CD4-positive, alpha-beta T cell (primary cell): ENCODE measurements around the gene REV3L. TPM values are rescaled to one million over a fixed set of nuclear protein-coding genes. Genes with fewer than 3 reads are reported as not detected.

Source experiments
- ATAC-seq: fragments of 200-7000 bp; cut with Tn5 transposase; one replicate; pipeline ENCODE4 v1.10.0; 2022; ENCODE audit warnings: mild to moderate bottlenecking; ENCODE audit not compliant: poor library complexity
- CTCF ChIA-PET: fragments of 350-600 bp; sonication (Branson Sonifier 250); formaldehyde crosslinking; loops from one replicate; lab custom pipeline; 2021; ENCODE audit warnings: antibody characterized with exemption, inconsistent platforms; lab: Charles Lee
- POLR2A ChIA-PET: fragments of 350-600 bp; sonication (Branson Sonifier 250); formaldehyde crosslinking; loops from one replicate; lab custom pipeline; 2021; ENCODE audit warnings: antibody characterized with exemption, inconsistent platforms; lab: Charles Lee
- DNase-seq, 14 experiments: peaks; one replicate each; pipeline ENCODE4 v3.0.0-alpha.2; 2013 to 2020; ENCODE audit warnings: mixed read lengths in 2 of 14
- H3K27ac ChIP-seq, 2 donors: one replicate each; pipeline versions ENCODE4 v1.5.1 to v1.7.0; 2013; ENCODE audit warnings: low read length in 2 of 2, low read depth in 1 of 2, mild to moderate bottlenecking in 1 of 2
- H3K27me3 ChIP-seq, 2 experiments: 1 replicate in 1 of 2; 2 replicates in 1 of 2; pipeline versions ENCODE4 v1.6.1 to v1.7.0; 2013; ENCODE audit warnings: low read length in 2 of 2, control low read depth in 1 of 2, mild to moderate bottlenecking in 1 of 2, moderate library complexity in 1 of 2; ENCODE audit not compliant: insufficient read depth in 2 of 2, control insufficient read depth in 1 of 2
- H3K36me3 ChIP-seq: one replicate; pipeline ENCODE4 v1.6.1; 2013; ENCODE audit warnings: low read length, control low read depth; ENCODE audit not compliant: insufficient read depth
- H3K4me1 ChIP-seq: one replicate; pipeline ENCODE4 v1.6.1; 2013; ENCODE audit warnings: low read length, control low read depth; ENCODE audit not compliant: insufficient read depth
- H3K4me3 ChIP-seq: one replicate; pipeline ENCODE4 v1.5.1; 2013; ENCODE audit warnings: mild to moderate bottlenecking, low read length, moderate library complexity
- H3K9me3 ChIP-seq, 2 experiments: 1 replicate in 1 of 2; 2 replicates in 1 of 2; pipeline versions ENCODE4 v1.6.1 to v1.7.0; 2013; ENCODE audit warnings: low read length in 2 of 2, mild to moderate bottlenecking in 2 of 2, control low read depth in 1 of 2, moderate library complexity in 1 of 2; ENCODE audit not compliant: control insufficient read depth in 1 of 2, insufficient read depth in 1 of 2
- H3K27ac Mint-ChIP-seq: one replicate; pipeline ENCODE4 v1.8.0; 2020; ENCODE audit warnings: mixed read lengths
- H3K27me3 Mint-ChIP-seq: one replicate; pipeline ENCODE4 v1.8.0; 2021; ENCODE audit warnings: mixed read lengths
- H3K36me3 Mint-ChIP-seq: one replicate; pipeline ENCODE4 v1.8.0; 2021; ENCODE audit warnings: low read depth, mixed read lengths
- H3K4me1 Mint-ChIP-seq: one replicate; pipeline ENCODE4 v1.8.0; 2021; ENCODE audit warnings: low read depth, mixed read lengths
- H3K4me3 Mint-ChIP-seq: one replicate; pipeline ENCODE4 v1.8.0; 2020; ENCODE audit warnings: mild to moderate bottlenecking, mixed read lengths
- H3K9me3 Mint-ChIP-seq: one replicate; pipeline ENCODE4 v1.8.0; 2020; ENCODE audit warnings: mixed read lengths
- intact Hi-C, 2 experiments: fragments of 100-400 bp; cut with DNase I in 1 of 2; cut with micrococcal nuclease in 1 of 2; formaldehyde crosslinking; loops; one replicate each; pipeline versions ENCODE4 v1.15.1 to v1.9.0; 2023 to 2025; cut with DNase I, micrococcal nuclease
- total RNA-seq, 174 experiments: library from RNA in 2 of 174; stranded (reverse) in 2 of 174; gene quantifications; one replicate each; pipeline ENCODE4 v1.2.3 and lab custom pipeline; 2021 to 2026
- TF ChIP-seq, protein P1 (sequence below): fragments of 200-600 bp; IDR thresholded peaks from one replicate; pipeline ENCODE4 v1.8.0; 2022; ENCODE audit warnings: antibody characterized with exemption, mild to moderate bottlenecking

Gene REV3L
- total RNA-seq, 2 experiments from 2014 or later: 17.0 to 20.6 TPM

DNA sequence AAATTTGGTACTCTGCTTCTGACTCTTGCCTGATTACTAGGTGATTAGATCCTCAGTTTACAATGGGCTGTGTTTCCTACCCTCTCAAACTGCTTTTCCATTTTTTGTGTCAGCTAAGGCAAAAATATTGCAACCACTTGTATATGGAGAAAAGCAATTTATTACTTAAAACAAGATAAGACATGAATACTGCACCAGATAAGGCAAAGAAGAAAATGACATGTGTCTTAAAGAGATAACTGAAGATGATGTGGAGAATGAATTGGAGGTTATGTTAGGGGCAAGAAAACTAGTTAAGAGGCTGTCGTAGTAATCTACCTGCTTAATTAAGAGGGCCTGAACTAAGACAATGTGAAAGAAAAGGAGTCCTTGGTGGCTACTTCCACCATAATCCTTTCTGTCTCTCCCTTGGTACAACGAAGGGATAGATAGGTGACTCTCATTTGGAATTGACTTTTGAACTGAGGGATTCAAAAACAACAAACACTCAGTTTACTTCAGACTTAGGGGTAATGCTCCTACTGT, 16.3 kb upstream of the REV3L start:
- Histone ChIP-seq H3K27me3 (no peaks in the 10 kb centered on the region), H3K4me3 (no peak overlapping the region), H3K4me1 (no peaks in the 10 kb centered on the region), H3K27ac (no peak overlapping the region), H3K36me3 (no peaks in the 10 kb centered on the region), H3K9me3 (no peaks in the 10 kb centered on the region)
- intact Hi-C loops: no loop called here
- Mint-ChIP-seq H3K4me1 (peaks cover 4% of the 10 kb centered on the region), H3K36me3 (peaks cover 17% of the 10 kb centered on the region), H3K9me3 (no peaks in the 10 kb centered on the region), H3K27me3 (no peaks in the 10 kb centered on the region), H3K4me3 (no peak overlapping the region), H3K27ac (no peak overlapping the region)
- TF ChIP-seq, protein P1, sequence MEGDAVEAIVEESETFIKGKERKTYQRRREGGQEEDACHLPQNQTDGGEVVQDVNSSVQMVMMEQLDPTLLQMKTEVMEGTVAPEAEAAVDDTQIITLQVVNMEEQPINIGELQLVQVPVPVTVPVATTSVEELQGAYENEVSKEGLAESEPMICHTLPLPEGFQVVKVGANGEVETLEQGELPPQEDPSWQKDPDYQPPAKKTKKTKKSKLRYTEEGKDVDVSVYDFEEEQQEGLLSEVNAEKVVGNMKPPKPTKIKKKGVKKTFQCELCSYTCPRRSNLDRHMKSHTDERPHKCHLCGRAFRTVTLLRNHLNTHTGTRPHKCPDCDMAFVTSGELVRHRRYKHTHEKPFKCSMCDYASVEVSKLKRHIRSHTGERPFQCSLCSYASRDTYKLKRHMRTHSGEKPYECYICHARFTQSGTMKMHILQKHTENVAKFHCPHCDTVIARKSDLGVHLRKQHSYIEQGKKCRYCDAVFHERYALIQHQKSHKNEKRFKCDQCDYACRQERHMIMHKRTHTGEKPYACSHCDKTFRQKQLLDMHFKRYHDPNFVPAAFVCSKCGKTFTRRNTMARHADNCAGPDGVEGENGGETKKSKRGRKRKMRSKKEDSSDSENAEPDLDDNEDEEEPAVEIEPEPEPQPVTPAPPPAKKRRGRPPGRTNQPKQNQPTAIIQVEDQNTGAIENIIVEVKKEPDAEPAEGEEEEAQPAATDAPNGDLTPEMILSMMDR: no peak
- POLR2A ChIA-PET: no interaction called here
- no peak for DNase-seq
- no peak for ATAC-seq
- CTCF ChIA-PET: no interaction called here

DNA sequence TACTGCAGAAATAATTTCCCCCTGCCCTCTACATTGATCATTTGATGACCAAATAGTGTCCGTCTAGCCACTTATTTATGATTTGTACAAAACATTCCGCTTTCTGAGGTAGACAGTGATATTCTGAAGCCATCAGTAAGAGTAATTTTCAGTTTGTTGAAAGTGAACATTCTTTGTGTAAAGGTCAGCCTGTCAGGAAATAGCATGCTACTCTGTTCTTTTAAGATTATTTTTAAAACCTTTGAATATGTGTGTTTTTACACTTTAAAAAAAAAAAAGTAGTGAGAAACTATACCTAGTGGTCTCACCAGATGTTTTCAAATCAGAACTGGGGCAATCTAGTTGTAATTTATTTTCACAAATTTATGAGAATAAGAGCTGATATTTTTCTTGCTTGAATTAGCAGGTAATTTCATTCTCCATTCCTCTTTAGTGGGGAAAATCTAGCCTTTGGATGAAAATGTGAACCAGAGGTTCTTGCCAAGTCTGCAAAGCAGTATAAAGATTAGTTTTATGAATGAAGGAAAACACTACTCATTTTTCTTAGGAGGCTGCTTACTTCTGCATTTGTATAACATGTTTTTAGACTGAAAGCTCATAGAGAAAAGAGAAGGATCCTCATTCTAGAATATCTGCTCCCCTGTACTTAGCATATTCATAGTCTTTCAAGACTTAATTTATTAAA, 12.1 kb upstream of the REV3L start:
- Mint-ChIP-seq H3K9me3 (no peaks in the 10 kb centered on the region), H3K27ac (no peak overlapping the region), H3K27me3 (no peaks in the 10 kb centered on the region), H3K36me3 (peaks cover 3% of the 10 kb centered on the region), H3K4me3 (no peak overlapping the region), H3K4me1 (no peaks in the 10 kb centered on the region)
- H3K27ac ChIP-seq: no peak overlapping the region
- ATAC-seq: no peak
- H3K4me1 ChIP-seq: no peaks in the 10 kb centered on the region
- intact Hi-C loops: no loop called here
- no peaks in the 10 kb centered on the region for H3K9me3 ChIP-seq
- H3K27me3 ChIP-seq: no peaks in the 10 kb centered on the region
- TF ChIP-seq, protein P1: no peak
- POLR2A ChIA-PET: interaction anchor here (0.7 kb wide), 1 partner anchor 570 kb away, joined by 4 read pairs; no protein-coding TSS in a partner anchor
- DNase-seq: no peak
- no peak overlapping the region for H3K4me3 ChIP-seq
- CTCF ChIA-PET: interaction anchor here (0.6 kb wide), 1 partner anchor 601 kb away, joined by 5 read pairs; no protein-coding TSS in a partner anchor
- no peaks in the 10 kb centered on the region for H3K36me3 ChIP-seq

DNA sequence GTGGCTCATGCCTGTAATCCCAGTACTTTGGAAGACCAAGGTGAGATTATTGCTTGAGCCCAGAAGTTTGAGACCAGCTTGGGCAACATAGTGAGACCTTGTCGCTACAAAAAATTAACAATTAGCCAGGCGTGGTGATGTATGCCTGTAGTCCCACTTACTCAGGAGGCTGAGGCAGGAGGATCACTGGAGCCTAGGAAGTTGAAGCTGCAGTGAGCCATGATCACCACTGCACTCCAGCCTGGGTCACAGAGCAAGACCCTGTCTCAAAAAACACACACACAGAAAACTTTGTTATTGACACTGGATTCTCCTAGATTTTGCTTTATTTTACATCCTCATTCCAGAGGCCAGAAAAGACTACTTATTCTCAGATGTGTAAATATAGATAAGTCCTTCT, 9.5 kb upstream of the REV3L start:
- H3K27me3 ChIP-seq: no peaks in the 10 kb centered on the region
- no peak for DNase-seq
- ATAC-seq: no peak
- no peaks in the 10 kb centered on the region for H3K9me3 ChIP-seq
- intact Hi-C loops: no loop called here
- Mint-ChIP-seq H3K4me3 (no peak overlapping the region), H3K27me3 (no peaks in the 10 kb centered on the region), H3K9me3 (no peaks in the 10 kb centered on the region), H3K4me1 (peaks cover 6% of the 10 kb centered on the region), H3K27ac (no peak overlapping the region), H3K36me3 (peaks cover 8% of the 10 kb centered on the region)
- TF ChIP-seq, protein P1: no peak
- H3K27ac ChIP-seq: no peak overlapping the region
- peaks cover 6% of the 10 kb centered on the region for H3K4me1 ChIP-seq
- CTCF ChIA-PET: interaction anchor here (0.5 kb wide), 1 partner anchor 28 kb away, joined by 3 read pairs; no protein-coding TSS in a partner anchor
- POLR2A ChIA-PET: no interaction called here
- no peaks in the 10 kb centered on the region for H3K36me3 ChIP-seq
- no peak overlapping the region for H3K4me3 ChIP-seq
